Sigmoid colon (tissue), 4 donors: ENCODE results near the gene OTOGL.

Source experiments
- POLR2A ChIP-seq, 2 donors: fragments of 450-650 bp; IDR thresholded peaks; one replicate each; pipeline ENCODE4 v1.6.1; 2016; ENCODE audit warnings: antibody characterized with exemption in 2 of 2, mild to moderate bottlenecking in 2 of 2, moderate library complexity in 2 of 2
- POLR2AphosphoS5 ChIP-seq, 4 donors: sonication (generic); formaldehyde crosslinking; IDR thresholded peaks; one replicate each; pipeline ENCODE4 v1.6.1; 2017; ENCODE audit warnings: antibody characterized with exemption in 4 of 4
- TF ChIP-seq, protein P1 (sequence below), 4 experiments: fragments of 450-650 bp in 3 of 4; fragments of 200-600 bp in 1 of 4; IDR thresholded peaks; one replicate each; pipeline ENCODE4 v1.5.1; 2016 to 2019; ENCODE audit warnings: antibody characterized with exemption in 4 of 4, mild to moderate bottlenecking in 3 of 4, moderate library complexity in 2 of 4

DNA sequence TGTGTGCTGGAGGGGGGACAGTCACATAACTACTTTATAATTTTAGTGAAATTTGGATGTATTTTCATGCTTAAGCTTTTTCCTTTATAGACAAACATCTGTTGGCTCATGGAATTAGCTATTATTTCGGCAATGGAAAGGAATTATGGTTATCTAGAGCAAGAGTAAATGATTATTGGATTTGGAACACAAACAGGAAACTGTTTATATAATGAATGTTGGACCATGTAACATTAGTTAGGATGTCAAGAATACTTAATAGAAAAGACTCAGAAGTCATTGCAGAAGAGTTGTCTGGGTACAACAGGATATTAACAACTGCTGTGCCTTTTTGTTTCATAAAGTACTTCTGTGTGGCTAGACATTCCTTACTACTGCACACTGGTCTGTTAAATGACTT lies 108.7 kb downstream of the OTOGL start:
- TF ChIP-seq POLR2A (IDR thresholded peaks at IDR 0.05) (no peak), POLR2AphosphoS5 (IDR thresholded peaks at IDR 0.05) (no peak)
- TF ChIP-seq, protein P1, sequence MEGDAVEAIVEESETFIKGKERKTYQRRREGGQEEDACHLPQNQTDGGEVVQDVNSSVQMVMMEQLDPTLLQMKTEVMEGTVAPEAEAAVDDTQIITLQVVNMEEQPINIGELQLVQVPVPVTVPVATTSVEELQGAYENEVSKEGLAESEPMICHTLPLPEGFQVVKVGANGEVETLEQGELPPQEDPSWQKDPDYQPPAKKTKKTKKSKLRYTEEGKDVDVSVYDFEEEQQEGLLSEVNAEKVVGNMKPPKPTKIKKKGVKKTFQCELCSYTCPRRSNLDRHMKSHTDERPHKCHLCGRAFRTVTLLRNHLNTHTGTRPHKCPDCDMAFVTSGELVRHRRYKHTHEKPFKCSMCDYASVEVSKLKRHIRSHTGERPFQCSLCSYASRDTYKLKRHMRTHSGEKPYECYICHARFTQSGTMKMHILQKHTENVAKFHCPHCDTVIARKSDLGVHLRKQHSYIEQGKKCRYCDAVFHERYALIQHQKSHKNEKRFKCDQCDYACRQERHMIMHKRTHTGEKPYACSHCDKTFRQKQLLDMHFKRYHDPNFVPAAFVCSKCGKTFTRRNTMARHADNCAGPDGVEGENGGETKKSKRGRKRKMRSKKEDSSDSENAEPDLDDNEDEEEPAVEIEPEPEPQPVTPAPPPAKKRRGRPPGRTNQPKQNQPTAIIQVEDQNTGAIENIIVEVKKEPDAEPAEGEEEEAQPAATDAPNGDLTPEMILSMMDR (IDR thresholded peaks at IDR 0.05) = no peak
